Neural progenitor cell (in vitro differentiated cells): ENCODE data around the gene ANO2.

Experiments used
- CTCF ChIP-seq: fragments of 200-600 bp; sonication (generic); IDR thresholded peaks from 2 replicates; pipeline ENCODE4 v1.5.1; 2017; ENCODE audit warnings: antibody characterized with exemption, mild to moderate bottlenecking
- EZH2phosphoT487 ChIP-seq: fragments of 200-600 bp; sonication (generic); IDR thresholded peaks from 2 replicates; pipeline ENCODE4 v1.6.1; 2017; ENCODE audit warnings: antibody characterized with exemption

GRCh38 chr12:5827591-5827990 is 117.5 kb downstream of the ANO2 start:
- no peak for TF ChIP-seq CTCF
- no peak for TF ChIP-seq EZH2phosphoT487
